Coronary artery (tissue), 2 donors: ENCODE data around the gene PLEKHF1.
A peak's percentile ranks its signal among the peaks of the same experiment; 100 is the strongest.

ENCODE experiments used
- DNase-seq: peaks from one replicate; pipeline ENCODE4 v3.0.0-alpha.2; 2017; ENCODE audit warnings: low spot score
- H3K27ac ChIP-seq, 2 donors: fragments of 200-600 bp; sonication (generic); one replicate each; pipeline ENCODE4 v1.5.1; 2016 to 2019
- H3K4me3 ChIP-seq: fragments of 200-600 bp; sonication (generic); 2 replicates; pipeline ENCODE4 v1.5.1; 2016; ENCODE audit warnings: mild to moderate bottlenecking, moderate library complexity
- TF ChIP-seq, protein P1 (sequence below): fragments of 200-600 bp; sonication (generic); IDR thresholded peaks from one replicate; pipeline ENCODE4 v1.5.1; 2019; ENCODE audit warnings: antibody characterized with exemption

The PLEKHF1 gene

DNA sequence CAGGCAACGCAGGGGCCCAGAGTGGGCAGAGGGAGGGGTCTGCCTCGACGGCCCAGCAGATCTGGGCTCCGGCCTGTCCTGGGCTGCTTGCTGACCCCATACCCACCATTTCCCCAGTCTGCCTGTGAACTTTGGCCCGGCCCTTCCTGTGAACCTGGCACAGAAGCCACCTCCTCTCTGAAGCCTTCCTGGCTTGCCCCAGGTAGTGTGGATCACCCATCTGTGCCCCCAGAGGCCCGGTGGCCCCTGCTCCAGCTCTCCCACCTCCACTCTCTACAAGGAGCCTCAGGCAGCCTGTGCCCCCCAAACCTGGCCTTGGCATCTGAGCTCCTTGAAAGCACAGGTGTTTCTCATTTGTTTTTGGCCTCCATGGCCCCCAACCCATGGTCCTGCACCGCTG, 15.7 kb downstream of the PLEKHF1 start:
- TF ChIP-seq, protein P1, sequence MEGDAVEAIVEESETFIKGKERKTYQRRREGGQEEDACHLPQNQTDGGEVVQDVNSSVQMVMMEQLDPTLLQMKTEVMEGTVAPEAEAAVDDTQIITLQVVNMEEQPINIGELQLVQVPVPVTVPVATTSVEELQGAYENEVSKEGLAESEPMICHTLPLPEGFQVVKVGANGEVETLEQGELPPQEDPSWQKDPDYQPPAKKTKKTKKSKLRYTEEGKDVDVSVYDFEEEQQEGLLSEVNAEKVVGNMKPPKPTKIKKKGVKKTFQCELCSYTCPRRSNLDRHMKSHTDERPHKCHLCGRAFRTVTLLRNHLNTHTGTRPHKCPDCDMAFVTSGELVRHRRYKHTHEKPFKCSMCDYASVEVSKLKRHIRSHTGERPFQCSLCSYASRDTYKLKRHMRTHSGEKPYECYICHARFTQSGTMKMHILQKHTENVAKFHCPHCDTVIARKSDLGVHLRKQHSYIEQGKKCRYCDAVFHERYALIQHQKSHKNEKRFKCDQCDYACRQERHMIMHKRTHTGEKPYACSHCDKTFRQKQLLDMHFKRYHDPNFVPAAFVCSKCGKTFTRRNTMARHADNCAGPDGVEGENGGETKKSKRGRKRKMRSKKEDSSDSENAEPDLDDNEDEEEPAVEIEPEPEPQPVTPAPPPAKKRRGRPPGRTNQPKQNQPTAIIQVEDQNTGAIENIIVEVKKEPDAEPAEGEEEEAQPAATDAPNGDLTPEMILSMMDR, result no peak
- no peak for DNase-seq

DNA sequence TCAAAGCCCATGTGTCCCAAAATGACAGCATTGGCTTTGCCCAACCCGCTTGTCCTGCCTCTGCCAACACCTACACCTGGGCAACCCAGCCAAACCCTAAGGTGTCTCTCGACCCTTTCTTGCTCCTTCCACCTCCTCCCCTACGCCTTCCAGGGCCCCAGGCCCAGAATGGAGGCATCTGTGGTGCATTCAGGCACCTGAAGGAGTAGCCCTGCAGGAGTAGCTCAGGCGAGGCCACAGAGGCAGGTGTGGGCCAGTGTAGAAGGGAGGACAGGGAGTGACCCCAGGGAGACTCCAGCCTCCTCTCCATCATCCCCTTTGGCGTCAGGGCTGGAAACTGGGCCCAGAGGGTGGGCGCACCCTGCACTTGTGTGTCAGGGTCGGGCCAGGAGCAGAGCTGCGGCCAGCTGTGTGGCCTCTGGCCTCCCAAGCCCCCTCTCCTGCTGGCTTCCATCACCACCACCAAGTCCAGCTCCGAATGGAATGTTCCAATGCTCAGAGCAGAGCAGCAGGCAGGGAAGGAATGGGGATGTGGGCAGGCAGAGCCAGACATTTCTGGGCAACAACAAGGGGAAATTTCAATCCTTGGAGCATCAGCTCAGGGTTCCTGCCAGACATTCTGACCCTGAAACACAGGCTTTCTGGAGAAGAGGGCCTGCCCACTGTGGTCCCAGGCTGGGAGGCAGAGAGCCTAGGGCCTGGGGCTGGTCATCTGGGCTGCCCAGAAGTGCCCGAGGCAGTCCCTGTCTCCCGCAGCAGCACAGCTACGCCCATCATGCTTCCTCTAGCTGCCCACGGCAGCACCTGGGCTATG, 16.4 kb downstream of the PLEKHF1 start:
- no peak for DNase-seq
- TF ChIP-seq, protein P1, result no peak
- Histone ChIP-seq H3K27ac (peak overlapping the region; percentile 62 to 63), H3K4me3 (no peak overlapping the region)

More for the DNA sequence above, 15.7 kb downstream of the PLEKHF1 start:
- H3K27ac ChIP-seq, result peak overlapping the region; percentile 27 to 62
- no peak overlapping the region for H3K4me3 ChIP-seq

DNA sequence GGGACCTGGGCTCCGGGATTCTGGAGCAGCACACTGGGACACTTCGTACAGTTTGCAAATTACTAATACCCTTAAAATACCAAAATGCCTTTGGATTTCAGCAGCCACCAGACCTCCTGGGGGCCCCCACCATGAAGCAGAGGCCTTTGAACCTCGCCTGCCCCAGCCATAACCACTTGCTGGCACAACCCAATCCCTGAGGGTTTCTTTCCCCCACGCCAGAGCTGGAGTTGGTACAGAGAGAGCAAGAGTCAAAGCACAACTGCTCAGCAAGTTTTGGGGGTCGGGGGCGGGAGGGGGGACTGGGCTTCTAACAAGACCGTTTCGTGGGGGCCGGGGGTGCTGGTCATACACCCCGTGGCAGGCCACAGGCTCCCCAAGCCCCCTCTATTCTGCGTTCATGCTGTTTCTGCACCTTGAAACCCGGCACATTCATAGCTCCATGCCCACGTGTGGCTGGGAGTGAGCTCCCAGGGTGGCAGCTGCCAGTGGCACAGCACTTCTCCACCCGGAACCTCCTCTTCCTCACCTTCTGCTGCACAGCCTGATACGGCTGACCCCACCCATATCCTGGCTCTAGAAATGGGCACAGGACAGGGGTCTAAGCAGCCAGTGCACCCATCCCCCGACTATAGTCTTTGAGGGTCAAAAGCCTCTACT, 17.1 kb downstream of the PLEKHF1 start:
- Histone ChIP-seq H3K27ac (peak overlapping the region; percentile 62 to 63), H3K4me3 (no peak overlapping the region)
- no peak for DNase-seq

DNA sequence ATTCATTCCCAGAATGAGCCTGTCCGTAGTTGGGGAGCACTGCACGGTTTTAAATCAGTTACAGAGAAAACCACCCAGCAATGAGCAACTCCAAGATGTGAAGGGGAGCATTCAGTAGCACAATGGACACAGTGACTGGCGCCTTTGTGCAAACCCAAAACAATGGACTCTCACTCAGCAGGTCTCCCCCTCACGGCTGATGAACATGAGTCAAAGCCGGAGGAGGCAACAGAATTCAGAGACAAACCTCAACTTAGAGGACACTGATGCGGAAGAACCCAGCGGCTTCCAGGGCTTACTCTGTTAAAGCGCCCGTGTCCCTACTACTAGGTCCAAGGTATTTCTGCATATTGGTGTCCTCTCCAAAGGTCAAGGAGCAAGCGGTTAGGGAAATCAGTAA, 17.7 kb downstream of the PLEKHF1 start:
- TF ChIP-seq, protein P1, result no peak
- peak overlapping the region in 1 of 2 donors; percentile 62 for H3K27ac ChIP-seq
- DNase-seq, result no peak
- H3K4me3 ChIP-seq, result no peak overlapping the region

More for the DNA sequence above, 17.1 kb downstream of the PLEKHF1 start:
- TF ChIP-seq, protein P1, result no peak

DNA sequence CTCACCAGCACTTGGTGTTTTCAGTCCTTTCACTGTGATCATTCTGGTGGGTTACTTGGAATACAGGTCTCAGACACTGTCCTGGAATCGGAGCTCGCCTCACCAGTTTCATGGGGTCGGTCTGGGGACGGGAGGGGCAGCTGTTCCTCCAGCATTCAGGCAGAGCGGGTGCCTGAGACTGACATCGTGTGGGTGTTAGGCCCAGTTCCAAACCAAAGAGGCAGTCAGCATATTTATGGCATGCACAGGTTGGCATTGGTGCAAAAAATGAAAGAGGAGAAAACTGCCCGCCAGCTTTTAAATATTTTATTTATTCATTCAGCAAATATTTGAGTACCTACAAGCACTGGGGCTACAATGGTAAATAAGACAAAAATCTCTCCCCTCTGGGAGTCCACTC, 20.1 kb downstream of the PLEKHF1 start:
- TF ChIP-seq, protein P1, result no peak
- Histone ChIP-seq H3K4me3 (no peak overlapping the region), H3K27ac (peak overlapping the region in 1 of 2 donors; percentile 2)
- no peak for DNase-seq

DNA sequence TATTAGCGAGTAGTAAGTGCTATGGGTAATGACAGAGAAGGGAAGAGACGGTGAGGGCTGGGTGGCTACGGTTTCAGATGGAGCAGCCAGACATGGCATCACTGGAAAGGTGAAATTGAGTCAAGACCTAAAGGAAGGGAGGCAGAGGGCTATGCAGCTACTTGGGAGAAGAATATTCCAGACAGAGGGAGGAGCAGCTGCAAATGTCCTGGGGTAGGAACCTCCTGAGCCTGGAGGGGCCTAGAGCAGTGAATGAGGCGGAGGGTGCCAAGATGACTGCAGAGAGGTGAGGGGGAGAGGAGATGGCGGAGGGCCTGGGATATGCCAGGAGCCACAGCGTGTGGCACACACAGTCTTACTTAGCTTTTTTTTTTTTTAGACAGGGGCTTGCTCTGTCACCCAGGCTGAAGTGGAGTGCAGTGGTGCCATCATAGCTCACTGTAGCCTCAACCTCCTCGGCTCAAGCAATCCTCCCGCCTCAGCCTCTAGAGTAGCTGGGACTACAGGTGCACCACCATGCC, 21.1 kb downstream of the PLEKHF1 start:
- TF ChIP-seq, protein P1, result no peak
- no peak for DNase-seq
- Histone ChIP-seq H3K27ac (peak overlapping the region in 1 of 2 donors; percentile 32), H3K4me3 (no peak overlapping the region)
